Thoracic aorta (tissue), 2 donors: ENCODE results near the gene BIRC5. TPM values are rescaled to one million over a fixed set of nuclear protein-coding genes. Genes with fewer than 3 reads are reported as not detected.
A peak's percentile ranks its signal among the peaks of the same experiment; 100 is the strongest.

Source experiments
- ATAC-seq: fragments of 150-250 bp; one replicate; pipeline ENCODE4 v1.8.0; 2017; ENCODE audit warnings: low read depth; ENCODE audit not compliant: insufficient number of reproducible peaks, low FRiP score
- DNase-seq: peaks from one replicate; pipeline ENCODE4 v3.0.0-alpha.2; 2020; ENCODE audit warnings: low spot score
- H3K27ac ChIP-seq, 2 donors: fragments of 200-600 bp; sonication (generic); 1 replicate in 1 of 2; 2 replicates in 1 of 2; pipeline ENCODE4 v1.5.1; 2016; ENCODE audit warnings: mild to moderate bottlenecking in 2 of 2, moderate library complexity in 2 of 2
- H3K27me3 ChIP-seq: fragments of 200-600 bp; sonication (generic); replicated peaks from 2 replicates; pipeline ENCODE4 v1.6.0; 2016; ENCODE audit warnings: mild to moderate bottlenecking; ENCODE audit not compliant: insufficient read depth
- H3K36me3 ChIP-seq: fragments of 200-600 bp; sonication (generic); one replicate; pipeline ENCODE4 v1.5.1; 2016
- H3K4me1 ChIP-seq, 2 donors: fragments of 200-600 bp; sonication (generic); 1 replicate in 1 of 2; 2 replicates in 1 of 2; pipeline versions ENCODE4 v1.5.1 to v1.6.0; 2016; ENCODE audit warnings: low read depth in 2 of 2, mild to moderate bottlenecking in 1 of 2; ENCODE audit not compliant: control insufficient read depth in 1 of 2
- H3K4me3 ChIP-seq: fragments of 200-600 bp; sonication (generic); 2 replicates; pipeline ENCODE4 v1.5.1; 2016; ENCODE audit warnings: mild to moderate bottlenecking
- H3K9me3 ChIP-seq: fragments of 200-600 bp; sonication (generic); 2 replicates; pipeline ENCODE4 v1.5.1; 2016
- CTCF ChIP-seq: fragments of 200-600 bp; sonication (generic); IDR thresholded peaks from one replicate; pipeline ENCODE4 v1.5.1; 2019; ENCODE audit warnings: antibody characterized with exemption
- total RNA-seq, 2 donors: library from RNA; depleted of rRNA; stranded (reverse); fragments of >200 nt; gene quantifications; one replicate each; pipeline versions ENCODE4 v1.1.0 to v1.2.3, GENCODE V29; 2016

BIRC5 gene
- 1 to 10 TPM in 1 of 2 donors, under 1 TPM in 1; 0.14 to 4.2 TPM for total RNA-seq

- TF ChIP-seq CTCF = no peak
- no peaks in the 10 kb centered on the region for H3K27me3 ChIP-seq
- no peaks in the 10 kb centered on the region for H3K9me3 ChIP-seq
- ATAC-seq = peak; percentile 65
- peak; percentile 66 for DNase-seq
- H3K4me1 ChIP-seq = peaks cover 4 to 6% of the 10 kb centered on the region in 2 donors
- peak within 1 kb of the TSS; percentile 66 for H3K4me3 ChIP-seq
- no peaks in the 10 kb centered on the region for H3K36me3 ChIP-seq
- no peak within 1 kb of the TSS for H3K27ac ChIP-seq
Observed at GRCh38 chr17:78214016-78214705, at the start of gene BIRC5. TSS of gene BIRC5 (plus strand) at chr17:78214253. CDS start at chr17:78214317, 64 bp downstream.

GRCh38 chr17:78164748-78165607 lies 49.1 kb upstream of the BIRC5 start:
- ATAC-seq (no peak), DNase-seq (no peak)
- Histone ChIP-seq H3K27me3 (no peaks in the 10 kb centered on the region), H3K4me1 (peaks cover 0 to 14% of the 10 kb centered on the region in 2 donors), H3K4me3 (no peak overlapping the region), H3K36me3 (no peaks in the 10 kb centered on the region), H3K9me3 (no peaks in the 10 kb centered on the region), H3K27ac (no peak overlapping the region)
- TF ChIP-seq CTCF = no peak

- Histone ChIP-seq H3K27ac (no peak overlapping the region), H3K4me3 (no peak overlapping the region), H3K4me1 (peaks cover 0 to 23% of the 10 kb centered on the region in 2 donors), H3K27me3 (no peaks in the 10 kb centered on the region), H3K9me3 (no peaks in the 10 kb centered on the region), H3K36me3 (no peaks in the 10 kb centered on the region)
- TF ChIP-seq CTCF = no peak
- DNase-seq (no peak), ATAC-seq (no peak)
Observed at GRCh38 chr17:78166416-78166815, 47.6 kb upstream of the BIRC5 start.

GRCh38 chr17:78168242-78168902 lies 45.7 kb upstream of the BIRC5 start, which contains the start of gene SYNGR2:
TSS of gene SYNGR2 (plus strand) at chr17:78168581. CDS start at chr17:78168617, 36 bp downstream.
- no peak for TF ChIP-seq CTCF

More at GRCh38 chr17:78168242-78168902, 45.7 kb upstream of the BIRC5 start, which contains the start of gene SYNGR2:
- no peaks in the 10 kb centered on the region for H3K27me3 ChIP-seq
- DNase-seq (no peak), ATAC-seq (peak; percentile 45)
- H3K4me3 ChIP-seq = peak within 1 kb of the TSS; percentile 82
- H3K9me3 ChIP-seq = no peaks in the 10 kb centered on the region
- H3K36me3 ChIP-seq = no peaks in the 10 kb centered on the region
- peak within 1 kb of the TSS; percentile 85 to 89 for H3K27ac ChIP-seq
- peaks cover 14 to 42% of the 10 kb centered on the region in 2 donors for H3K4me1 ChIP-seq
